ENCODE results near the gene MUC2. TPM values are rescaled to one million over a fixed set of nuclear protein-coding genes. Genes with fewer than 3 reads are reported as not detected.

The MUC2 gene
- total RNA-seq, 1 donor from 2014 or later, result 0.07 TPM

GRCh38 chr11:1027483-1028290 lies 47.0 kb upstream of the MUC2 start:
- Mint-ChIP-seq H3K4me1 (no peaks in the 10 kb centered on the region), H3K27ac (no peak overlapping the region)

GRCh38 chr11:1028291-1028540 lies 46.5 kb upstream of the MUC2 start:
- no peak overlapping the region for H3K27ac Mint-ChIP-seq

More at GRCh38 chr11:1027483-1028290, 47.0 kb upstream of the MUC2 start:
- Mint-ChIP-seq H3K36me3 (no peaks in the 10 kb centered on the region), H3K9me3 (no peaks in the 10 kb centered on the region), H3K4me3 (no peak overlapping the region), H3K27me3 (ENCODE audit: low read depth) (no peaks in the 10 kb centered on the region)
- no peak for DNase-seq (ENCODE audit: low spot score in 2 of 2, unreplicated experiment in 2 of 2)
- TF ChIP-seq CTCF (IDR thresholded peaks at IDR 0.05; ENCODE audit: unreplicated experiment), result no peak

GRCh38 chr11:1028616-1029015 lies 46.1 kb upstream of the MUC2 start:
- no peak for TF ChIP-seq CTCF (IDR thresholded peaks at IDR 0.05; ENCODE audit: unreplicated experiment)
- H3K9me3 Mint-ChIP-seq, result no peaks in the 10 kb centered on the region
- no peaks in the 10 kb centered on the region for H3K4me1 Mint-ChIP-seq
- no peak for DNase-seq (ENCODE audit: low spot score in 2 of 2, unreplicated experiment in 2 of 2)
- H3K27ac Mint-ChIP-seq, result no peak overlapping the region
- no peak overlapping the region for H3K4me3 Mint-ChIP-seq
- no peaks in the 10 kb centered on the region for H3K27me3 Mint-ChIP-seq (ENCODE audit: low read depth)
- no peaks in the 10 kb centered on the region for H3K36me3 Mint-ChIP-seq

More at GRCh38 chr11:1028291-1028540, 46.5 kb upstream of the MUC2 start:
- H3K4me3 Mint-ChIP-seq, result no peak overlapping the region
- no peaks in the 10 kb centered on the region for H3K4me1 Mint-ChIP-seq
- no peaks in the 10 kb centered on the region for H3K27me3 Mint-ChIP-seq (ENCODE audit: low read depth)
- no peaks in the 10 kb centered on the region for H3K9me3 Mint-ChIP-seq
- TF ChIP-seq CTCF (IDR thresholded peaks at IDR 0.05; ENCODE audit: unreplicated experiment), result no peak
- DNase-seq (ENCODE audit: low spot score in 2 of 2, unreplicated experiment in 2 of 2), result no peak
- no peaks in the 10 kb centered on the region for H3K36me3 Mint-ChIP-seq

GRCh38 chr11:1029051-1029450 lies 45.6 kb upstream of the MUC2 start:
- H3K27me3 Mint-ChIP-seq (ENCODE audit: low read depth), result no peaks in the 10 kb centered on the region
- no peak overlapping the region for H3K4me3 Mint-ChIP-seq
- no peak overlapping the region for H3K27ac Mint-ChIP-seq
- TF ChIP-seq CTCF (IDR thresholded peaks at IDR 0.05; ENCODE audit: unreplicated experiment), result no peak
- H3K4me1 Mint-ChIP-seq, result no peaks in the 10 kb centered on the region
- DNase-seq (ENCODE audit: low spot score in 2 of 2, unreplicated experiment in 2 of 2), result no peak
- no peaks in the 10 kb centered on the region for H3K36me3 Mint-ChIP-seq
- no peaks in the 10 kb centered on the region for H3K9me3 Mint-ChIP-seq

GRCh38 chr11:1029654-1030053 lies 45.0 kb upstream of the MUC2 start:
- no peaks in the 10 kb centered on the region for H3K27me3 Mint-ChIP-seq (ENCODE audit: low read depth)
- H3K4me1 Mint-ChIP-seq, result no peaks in the 10 kb centered on the region
- no peak for DNase-seq (ENCODE audit: low spot score in 2 of 2, unreplicated experiment in 2 of 2)
- H3K36me3 Mint-ChIP-seq, result no peaks in the 10 kb centered on the region
- TF ChIP-seq CTCF (IDR thresholded peaks at IDR 0.05; ENCODE audit: unreplicated experiment), result no peak
- no peaks in the 10 kb centered on the region for H3K9me3 Mint-ChIP-seq
- H3K27ac Mint-ChIP-seq, result no peak overlapping the region
- H3K4me3 Mint-ChIP-seq, result no peak overlapping the region
